ENCODE data around the gene PCNT.

Gene PCNT

DNA sequence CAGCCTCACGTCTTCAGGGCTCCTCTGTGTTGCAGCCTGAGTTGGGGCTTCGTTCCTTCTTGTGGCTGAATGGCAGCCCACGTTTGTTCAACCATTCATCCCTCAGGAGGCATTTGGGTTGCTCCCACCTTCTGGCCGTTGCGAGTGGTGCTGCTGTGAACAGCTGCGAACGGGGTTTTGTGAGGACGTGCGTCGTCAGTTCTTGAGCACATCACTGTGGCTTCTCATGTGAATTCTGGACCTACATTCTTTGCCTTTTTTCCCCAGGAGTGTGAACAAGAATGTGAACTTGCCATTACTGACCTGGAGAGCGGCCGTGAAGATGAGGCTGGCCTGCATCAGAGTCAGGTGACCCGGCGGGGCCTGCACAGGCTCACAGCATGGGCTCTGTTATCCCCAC, 21.9 kb downstream of the PCNT start:
- no peak for DNase-seq (ENCODE audit: low spot score)
- TF ChIP-seq, protein P1, sequence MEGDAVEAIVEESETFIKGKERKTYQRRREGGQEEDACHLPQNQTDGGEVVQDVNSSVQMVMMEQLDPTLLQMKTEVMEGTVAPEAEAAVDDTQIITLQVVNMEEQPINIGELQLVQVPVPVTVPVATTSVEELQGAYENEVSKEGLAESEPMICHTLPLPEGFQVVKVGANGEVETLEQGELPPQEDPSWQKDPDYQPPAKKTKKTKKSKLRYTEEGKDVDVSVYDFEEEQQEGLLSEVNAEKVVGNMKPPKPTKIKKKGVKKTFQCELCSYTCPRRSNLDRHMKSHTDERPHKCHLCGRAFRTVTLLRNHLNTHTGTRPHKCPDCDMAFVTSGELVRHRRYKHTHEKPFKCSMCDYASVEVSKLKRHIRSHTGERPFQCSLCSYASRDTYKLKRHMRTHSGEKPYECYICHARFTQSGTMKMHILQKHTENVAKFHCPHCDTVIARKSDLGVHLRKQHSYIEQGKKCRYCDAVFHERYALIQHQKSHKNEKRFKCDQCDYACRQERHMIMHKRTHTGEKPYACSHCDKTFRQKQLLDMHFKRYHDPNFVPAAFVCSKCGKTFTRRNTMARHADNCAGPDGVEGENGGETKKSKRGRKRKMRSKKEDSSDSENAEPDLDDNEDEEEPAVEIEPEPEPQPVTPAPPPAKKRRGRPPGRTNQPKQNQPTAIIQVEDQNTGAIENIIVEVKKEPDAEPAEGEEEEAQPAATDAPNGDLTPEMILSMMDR (IDR thresholded peaks at IDR 0.05; ENCODE audit: extremely low read depth, missing control alignments) = no peak

- DNase-seq (ENCODE audit: low spot score) = no peak
- TF ChIP-seq, protein P1 (IDR thresholded peaks at IDR 0.05; ENCODE audit: extremely low read depth, missing control alignments) = no peak
Measured at GRCh38 chr21:46346296-46347202, 22.6 kb downstream of the PCNT start.

GRCh38 chr21:46347203-46347550, 23.2 kb downstream of the PCNT start:
- no peak for DNase-seq (ENCODE audit: low spot score)
- TF ChIP-seq, protein P1 (IDR thresholded peaks at IDR 0.05; ENCODE audit: extremely low read depth, missing control alignments) = no peak

DNA sequence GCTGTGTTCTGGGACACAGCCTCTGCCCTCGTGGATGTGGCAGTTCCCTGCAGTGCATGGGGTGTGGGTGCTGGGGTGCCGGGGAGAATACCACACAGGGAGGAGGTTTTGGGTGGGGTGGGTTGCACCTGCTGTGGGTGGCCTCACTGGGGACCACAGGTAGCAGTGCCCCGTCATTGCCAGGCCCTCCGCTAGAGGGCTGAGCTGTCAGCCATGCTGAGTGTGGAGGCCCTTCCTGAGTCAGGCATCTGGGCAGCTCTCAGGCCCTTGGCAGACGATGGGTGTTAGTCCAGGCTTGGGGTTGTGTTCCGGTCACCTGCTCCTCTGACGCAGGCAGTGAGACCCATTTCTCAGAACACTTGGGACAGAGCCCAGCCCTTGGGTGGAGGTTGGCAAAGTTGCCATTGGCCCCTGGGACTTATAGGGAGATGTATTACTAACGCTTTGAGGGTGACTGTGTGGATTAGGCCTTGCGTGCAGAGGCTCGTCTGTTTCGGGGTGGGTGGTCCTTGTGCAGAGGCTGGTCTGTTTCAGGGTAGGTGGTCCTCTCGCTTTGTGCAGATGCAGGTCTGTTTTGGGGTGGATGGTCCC, 23.9 kb downstream of the PCNT start:
- TF ChIP-seq, protein P1 (IDR thresholded peaks at IDR 0.05; ENCODE audit: extremely low read depth, missing control alignments) = no peak
- DNase-seq (ENCODE audit: low spot score) = no peak

DNA sequence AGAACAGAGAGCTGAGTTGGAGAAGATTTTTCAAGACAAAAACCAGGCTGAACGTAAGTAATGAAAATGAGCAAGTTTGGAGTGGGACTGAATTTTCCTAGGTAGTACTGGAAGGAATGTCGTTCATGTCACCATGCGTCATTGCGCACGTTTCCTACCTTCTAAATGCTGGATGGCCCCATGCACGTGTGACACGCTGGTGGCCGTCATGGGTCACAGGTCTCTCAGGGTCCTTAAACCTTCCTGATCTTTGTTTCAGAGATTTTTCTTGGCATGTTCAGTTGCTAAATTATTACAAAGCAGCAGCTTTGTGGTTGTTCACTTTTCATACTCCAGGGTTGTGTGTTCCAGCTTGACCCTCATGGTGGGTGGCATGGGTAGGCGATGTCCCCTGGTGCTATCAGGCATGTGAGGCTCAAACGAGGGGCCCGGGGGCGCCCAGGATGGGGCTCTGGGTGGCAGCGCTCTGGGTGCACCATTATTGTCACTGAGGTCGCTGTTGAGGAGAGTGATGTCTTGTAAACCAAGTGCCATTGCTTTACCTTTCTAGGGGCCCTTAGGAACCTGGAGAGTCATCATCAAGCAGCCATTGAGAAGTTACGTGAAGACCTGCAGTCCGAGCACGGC, 25.3 kb downstream of the PCNT start:
- no peak for DNase-seq (ENCODE audit: low spot score)
- TF ChIP-seq, protein P1 (IDR thresholded peaks at IDR 0.05; ENCODE audit: extremely low read depth, missing control alignments) = no peak

- TF ChIP-seq, protein P1 (IDR thresholded peaks at IDR 0.05; ENCODE audit: extremely low read depth, missing control alignments) = no peak
- DNase-seq (ENCODE audit: low spot score) = no peak
Measured at GRCh38 chr21:46350571-46350970, 26.6 kb downstream of the PCNT start.

GRCh38 chr21:46350981-46351380, 27.0 kb downstream of the PCNT start:
- TF ChIP-seq, protein P1 (IDR thresholded peaks at IDR 0.05; ENCODE audit: extremely low read depth, missing control alignments) = no peak
- DNase-seq (ENCODE audit: low spot score) = no peak

Measured in GM20000 (cell line).